ENCODE results near the gene CEP104. TPM values are rescaled to one million over a fixed set of nuclear protein-coding genes. Genes with fewer than 3 reads are reported as not detected.

The CEP104 gene
- total RNA-seq, 1 experiment from 2014 or later: 4.9 TPM

- no peak for DNase-seq
- peaks cover 3% of the 10 kb centered on the region for H3K36me3 ChIP-seq
- no peaks in the 10 kb centered on the region for H3K27me3 ChIP-seq
- no peak overlapping the region for H3K4me3 ChIP-seq
- H3K9me3 ChIP-seq: no peaks in the 10 kb centered on the region
Observed at GRCh38 chr1:3852091-3852490, 4.9 kb downstream of the CEP104 start.

GRCh38 chr1:3851292-3851691 is 5.7 kb downstream of the CEP104 start:
- Histone ChIP-seq H3K27me3 (no peaks in the 10 kb centered on the region), H3K9me3 (no peaks in the 10 kb centered on the region), H3K36me3 (peaks cover 3% of the 10 kb centered on the region), H3K4me3 (no peak overlapping the region)
- DNase-seq: no peak

GRCh38 chr1:3850857-3851256 is 6.2 kb downstream of the CEP104 start:
- Histone ChIP-seq H3K4me3 (no peak overlapping the region), H3K27me3 (no peaks in the 10 kb centered on the region), H3K9me3 (no peaks in the 10 kb centered on the region), H3K36me3 (peaks cover 3% of the 10 kb centered on the region)
- no peak for DNase-seq

- Histone ChIP-seq H3K36me3 (peaks cover 8% of the 10 kb centered on the region), H3K9me3 (no peaks in the 10 kb centered on the region), H3K27me3 (no peaks in the 10 kb centered on the region), H3K4me3 (no peak overlapping the region)
- no peak for DNase-seq
Observed at GRCh38 chr1:3847081-3847480, 9.9 kb downstream of the CEP104 start.

- Histone ChIP-seq H3K9me3 (no peaks in the 10 kb centered on the region), H3K27me3 (no peaks in the 10 kb centered on the region), H3K4me3 (no peak overlapping the region), H3K36me3 (peaks cover 8% of the 10 kb centered on the region)
- DNase-seq: no peak
Observed at GRCh38 chr1:3846541-3846940, 10.5 kb downstream of the CEP104 start.

GRCh38 chr1:3842912-3843311 is 14.1 kb downstream of the CEP104 start:
- H3K9me3 ChIP-seq: no peaks in the 10 kb centered on the region
- DNase-seq: no peak
- H3K36me3 ChIP-seq: peaks cover 12% of the 10 kb centered on the region
- H3K4me3 ChIP-seq: no peak overlapping the region
- no peaks in the 10 kb centered on the region for H3K27me3 ChIP-seq

GRCh38 chr1:3841491-3841890 is 15.5 kb downstream of the CEP104 start:
- H3K4me3 ChIP-seq: no peak overlapping the region
- DNase-seq: no peak
- H3K36me3 ChIP-seq: peaks cover 22% of the 10 kb centered on the region
- H3K27me3 ChIP-seq: no peaks in the 10 kb centered on the region
- no peaks in the 10 kb centered on the region for H3K9me3 ChIP-seq

- no peaks in the 10 kb centered on the region for H3K27me3 ChIP-seq
- no peak overlapping the region for H3K4me3 ChIP-seq
- H3K9me3 ChIP-seq: no peaks in the 10 kb centered on the region
- DNase-seq: no peak
- peaks cover 18% of the 10 kb centered on the region for H3K36me3 ChIP-seq
Observed at GRCh38 chr1:3838788-3839187, 18.2 kb downstream of the CEP104 start.

- H3K9me3 ChIP-seq: no peaks in the 10 kb centered on the region
- no peaks in the 10 kb centered on the region for H3K27me3 ChIP-seq
- H3K4me3 ChIP-seq: no peak overlapping the region
- no peak for DNase-seq
- H3K36me3 ChIP-seq: peaks cover 23% of the 10 kb centered on the region
Observed at GRCh38 chr1:3837685-3838084, 19.3 kb downstream of the CEP104 start.

- no peak overlapping the region for H3K4me3 ChIP-seq
- H3K27me3 ChIP-seq: no peaks in the 10 kb centered on the region
- H3K36me3 ChIP-seq: peaks cover 23% of the 10 kb centered on the region
- no peaks in the 10 kb centered on the region for H3K9me3 ChIP-seq
- DNase-seq: no peak
Observed at GRCh38 chr1:3837200-3837599, 19.8 kb downstream of the CEP104 start.

GRCh38 chr1:3836421-3836820 is 20.6 kb downstream of the CEP104 start:
- Histone ChIP-seq H3K36me3 (peaks cover 23% of the 10 kb centered on the region), H3K27me3 (no peaks in the 10 kb centered on the region), H3K4me3 (no peak overlapping the region), H3K9me3 (no peaks in the 10 kb centered on the region)
- DNase-seq: no peak

- Histone ChIP-seq H3K27me3 (no peaks in the 10 kb centered on the region), H3K9me3 (no peaks in the 10 kb centered on the region), H3K4me3 (no peak overlapping the region), H3K36me3 (peaks cover 31% of the 10 kb centered on the region)
- no peak for DNase-seq
Observed at GRCh38 chr1:3834701-3835100, 22.3 kb downstream of the CEP104 start.

GRCh38 chr1:3831689-3832088 is 25.3 kb downstream of the CEP104 start:
- H3K4me3 ChIP-seq: no peak overlapping the region
- H3K27me3 ChIP-seq: no peaks in the 10 kb centered on the region
- no peak for DNase-seq
- no peaks in the 10 kb centered on the region for H3K9me3 ChIP-seq
- peaks cover 14% of the 10 kb centered on the region for H3K36me3 ChIP-seq

- Histone ChIP-seq H3K4me3 (no peak overlapping the region), H3K27me3 (no peaks in the 10 kb centered on the region), H3K9me3 (no peaks in the 10 kb centered on the region), H3K36me3 (peaks cover 10% of the 10 kb centered on the region)
- no peak for DNase-seq
Observed at GRCh38 chr1:3828391-3828790, 28.6 kb downstream of the CEP104 start.

- H3K36me3 ChIP-seq: peaks cover 8% of the 10 kb centered on the region
- no peaks in the 10 kb centered on the region for H3K9me3 ChIP-seq
- no peak overlapping the region for H3K4me3 ChIP-seq
- no peaks in the 10 kb centered on the region for H3K27me3 ChIP-seq
- DNase-seq: no peak
Observed at GRCh38 chr1:3827813-3828307, 29.2 kb downstream of the CEP104 start.

- H3K9me3 ChIP-seq: no peaks in the 10 kb centered on the region
- no peak for DNase-seq
- H3K4me3 ChIP-seq: no peak overlapping the region
- peaks cover 3% of the 10 kb centered on the region for H3K36me3 ChIP-seq
- H3K27me3 ChIP-seq: no peaks in the 10 kb centered on the region
Observed at GRCh38 chr1:3825356-3825755, 31.7 kb downstream of the CEP104 start.

- no peak overlapping the region for H3K4me3 ChIP-seq
- no peaks in the 10 kb centered on the region for H3K27me3 ChIP-seq
- H3K9me3 ChIP-seq: no peaks in the 10 kb centered on the region
- H3K36me3 ChIP-seq: no peaks in the 10 kb centered on the region; the same call in 1 of the 2 replicates
- DNase-seq: no peak
Observed at GRCh38 chr1:3824650-3825049, 32.4 kb downstream of the CEP104 start.

GRCh38 chr1:3822421-3822820 is 34.6 kb downstream of the CEP104 start:
- H3K27me3 ChIP-seq: no peaks in the 10 kb centered on the region
- no peaks in the 10 kb centered on the region; the same call in 1 of the 2 replicates for H3K36me3 ChIP-seq
- no peaks in the 10 kb centered on the region for H3K9me3 ChIP-seq
- H3K4me3 ChIP-seq: no peak overlapping the region
- no peak for DNase-seq

- Histone ChIP-seq H3K27me3 (no peaks in the 10 kb centered on the region), H3K4me3 (no peak overlapping the region), H3K9me3 (no peaks in the 10 kb centered on the region), H3K36me3 (no peaks in the 10 kb centered on the region; the same call in 1 of the 2 replicates)
- DNase-seq: no peak
Observed at GRCh38 chr1:3821908-3822307, 35.1 kb downstream of the CEP104 start.

Measured in MG63 (cell line).